NCI-H460 (cell line): ENCODE data around the gene MAGI1. TPM values are rescaled to one million over a fixed set of nuclear protein-coding genes. Genes with fewer than 3 reads are reported as not detected.

ENCODE experiments used
- DNase-seq: peaks from one replicate; pipeline ENCODE4 v3.0.0-alpha.2; 2016; ENCODE audit warnings: low read depth; ENCODE audit errors: extremely low read depth
- total RNA-seq: library from RNA; depleted of rRNA; stranded (reverse); fragments of >200 nt; shearing (Covaris generic); gene quantifications from 2 replicates; pipeline ENCODE4 v1.2.3, GENCODE V29; 2014

The MAGI1 gene
- total RNA-seq, 1 experiment from 2014 or later, result 1.7 TPM

DNA sequence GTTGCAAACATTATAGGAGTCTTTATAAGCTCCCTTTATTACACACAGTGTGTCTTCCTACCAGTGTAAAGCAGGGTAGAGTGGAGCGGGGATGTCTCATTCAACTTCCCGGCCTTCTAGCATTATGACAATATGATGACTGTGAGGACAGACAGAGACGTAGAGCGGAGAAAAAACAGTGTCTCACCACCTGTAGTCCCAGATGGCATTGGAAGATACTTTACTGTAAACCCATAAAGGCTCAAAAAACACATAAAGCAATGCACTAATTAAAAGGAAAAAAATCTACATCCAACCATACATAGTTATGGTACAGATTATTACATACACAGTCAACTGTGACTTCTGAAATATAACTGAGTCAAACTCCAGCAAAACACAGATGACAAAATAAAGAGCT lies 383.7 kb downstream of the MAGI1 start:
- DNase-seq, result no peak

DNA sequence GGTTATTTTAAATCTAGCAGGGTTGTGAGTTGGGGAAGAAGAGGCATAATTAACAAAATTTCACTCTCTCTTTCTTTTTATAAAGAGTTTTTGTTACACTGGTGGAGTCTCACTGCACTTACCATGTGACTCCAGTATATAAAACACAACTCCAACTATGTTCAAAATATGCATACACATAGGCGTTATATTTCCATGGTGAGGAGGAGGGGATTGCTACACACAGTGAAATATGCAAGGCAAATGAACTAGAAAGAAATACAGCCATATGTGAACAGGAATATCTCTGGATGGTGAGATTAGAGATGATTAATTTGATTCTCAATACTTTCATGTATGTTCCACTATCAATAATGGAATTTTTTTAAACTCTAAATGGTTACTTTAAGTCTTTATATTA lies 385.0 kb downstream of the MAGI1 start:
- DNase-seq, result no peak

DNA sequence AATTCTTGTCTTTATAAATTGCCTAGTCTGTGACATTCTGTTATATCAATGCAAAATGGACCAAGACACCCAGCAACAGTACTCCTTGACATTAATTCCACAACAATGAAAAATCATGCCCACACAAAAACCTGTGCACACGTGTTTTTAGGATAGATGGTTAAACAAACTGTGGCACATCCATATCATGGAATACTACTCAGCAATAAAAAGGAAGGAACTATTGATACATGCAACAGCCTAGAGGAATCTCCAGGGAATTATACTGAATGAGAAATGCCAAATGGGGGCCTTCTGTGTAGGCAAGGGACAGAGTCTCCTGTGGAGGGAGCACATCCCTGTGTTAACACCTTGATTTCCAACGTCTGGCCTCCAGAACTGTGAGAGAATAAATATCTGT lies 388.5 kb downstream of the MAGI1 start:
- no peak for DNase-seq

DNA sequence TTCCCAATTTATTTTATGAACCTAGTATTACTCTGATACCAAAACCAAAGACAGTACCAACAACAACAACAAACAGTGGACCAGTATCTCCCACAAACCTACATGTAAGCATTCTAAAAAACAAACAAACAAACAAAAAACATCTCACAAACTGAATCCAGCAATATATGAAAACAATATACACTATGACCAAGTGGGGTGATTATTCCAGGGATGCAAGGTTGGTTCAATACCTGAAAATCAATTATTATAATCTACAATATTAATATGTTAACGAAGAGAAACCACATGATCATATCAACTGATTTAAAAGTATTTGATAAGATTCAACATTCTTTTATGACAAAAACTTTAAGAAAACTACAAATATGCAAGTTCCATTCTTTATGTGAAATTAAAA lies 391.3 kb downstream of the MAGI1 start:
- no peak for DNase-seq

DNA sequence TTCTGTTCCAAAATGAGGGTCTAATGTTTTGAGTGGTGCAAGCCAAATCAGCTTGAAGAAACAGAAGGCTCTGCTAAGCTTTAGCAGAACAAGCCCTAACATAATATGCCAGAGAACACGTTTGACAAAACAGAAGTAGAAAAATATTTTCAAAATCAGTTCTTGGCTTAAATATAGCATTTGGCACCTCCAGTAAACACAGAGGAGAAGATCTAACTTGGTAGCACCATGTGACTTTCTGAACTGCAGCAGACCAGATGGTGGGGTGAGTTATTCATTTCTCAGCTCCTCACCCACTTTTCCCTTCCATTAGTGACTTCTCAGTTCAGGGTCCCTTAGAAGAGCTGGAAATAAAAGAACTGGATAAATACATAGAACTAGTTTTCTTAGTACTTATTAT lies 395.8 kb downstream of the MAGI1 start:
- DNase-seq, result no peak

DNA sequence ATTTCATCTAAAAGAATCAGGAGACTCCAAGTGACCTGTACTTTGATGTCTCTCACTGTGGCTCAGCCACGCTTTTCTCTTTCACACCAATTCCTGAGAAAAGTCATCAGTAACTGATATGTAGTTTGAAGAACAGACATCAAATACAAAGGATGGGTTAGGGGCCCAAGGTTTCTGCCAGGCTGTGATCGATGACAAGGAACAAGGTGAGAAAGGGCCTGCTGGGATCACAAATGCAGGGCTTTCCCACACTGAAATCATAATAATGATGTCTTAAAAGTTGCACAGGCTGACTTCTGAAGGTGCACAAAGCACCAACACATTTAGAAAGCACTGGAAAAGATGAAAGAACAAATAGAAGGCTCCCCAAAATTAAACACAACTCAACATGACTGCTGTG lies 396.9 kb downstream of the MAGI1 start:
- DNase-seq, result no peak

DNA sequence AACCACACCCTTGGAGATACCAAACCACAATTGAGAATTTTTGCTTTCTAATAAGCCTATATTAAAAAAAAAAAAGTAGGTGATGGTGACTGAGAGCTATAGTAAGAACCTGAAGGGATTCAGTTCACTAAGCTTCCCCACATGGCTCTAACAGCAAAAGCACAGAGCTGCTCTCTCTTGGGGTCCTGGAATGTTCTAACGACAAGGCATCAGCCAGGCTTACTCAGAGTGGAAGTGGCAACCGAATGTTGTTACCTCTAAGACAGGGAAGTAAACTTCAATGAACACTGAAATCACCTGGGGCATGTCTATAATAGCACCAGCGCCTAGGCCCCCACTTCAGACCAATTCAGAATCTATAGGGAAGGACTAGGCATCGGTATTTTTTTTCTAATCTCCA lies 397.7 kb downstream of the MAGI1 start:
- DNase-seq, result no peak

DNA sequence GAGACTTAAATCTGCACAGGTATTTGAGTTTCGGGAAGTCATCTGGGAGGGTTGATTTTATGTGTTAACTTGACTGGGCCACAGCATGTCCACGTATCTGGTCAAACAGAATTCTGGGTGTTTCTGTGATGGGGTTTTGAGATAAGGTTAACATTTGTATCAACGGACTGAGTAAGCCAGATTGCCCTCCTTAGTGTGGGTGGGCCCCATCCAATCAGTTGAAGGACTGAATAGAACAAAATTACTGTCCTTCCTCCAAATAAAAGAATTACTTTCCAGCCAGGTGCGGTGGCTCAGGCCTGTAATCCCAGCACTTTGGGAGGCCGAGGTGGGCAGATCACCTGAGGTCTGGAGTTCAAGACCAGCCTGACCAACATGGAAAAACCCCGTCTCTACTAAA lies 399.3 kb downstream of the MAGI1 start:
- no peak for DNase-seq

DNA sequence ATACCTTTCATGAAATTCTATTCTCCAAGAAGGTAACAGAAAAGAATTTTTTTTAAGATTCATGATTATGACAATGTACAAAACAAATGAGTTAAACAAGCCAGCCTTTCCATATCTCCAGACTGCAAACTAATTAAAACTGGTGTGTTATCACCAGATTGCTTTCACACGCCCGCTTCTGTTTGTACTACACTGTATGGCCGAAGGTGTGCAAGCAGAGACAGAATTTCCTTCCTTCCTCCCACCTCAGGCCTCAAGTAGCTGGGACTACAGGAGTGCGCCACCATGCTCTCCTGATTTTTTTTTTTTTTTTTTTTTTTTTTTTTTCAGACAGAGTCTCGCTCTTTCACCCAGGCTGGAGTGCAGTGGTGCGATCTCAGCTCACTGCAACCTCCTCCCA lies 400.4 kb downstream of the MAGI1 start:
- no peak for DNase-seq

DNA sequence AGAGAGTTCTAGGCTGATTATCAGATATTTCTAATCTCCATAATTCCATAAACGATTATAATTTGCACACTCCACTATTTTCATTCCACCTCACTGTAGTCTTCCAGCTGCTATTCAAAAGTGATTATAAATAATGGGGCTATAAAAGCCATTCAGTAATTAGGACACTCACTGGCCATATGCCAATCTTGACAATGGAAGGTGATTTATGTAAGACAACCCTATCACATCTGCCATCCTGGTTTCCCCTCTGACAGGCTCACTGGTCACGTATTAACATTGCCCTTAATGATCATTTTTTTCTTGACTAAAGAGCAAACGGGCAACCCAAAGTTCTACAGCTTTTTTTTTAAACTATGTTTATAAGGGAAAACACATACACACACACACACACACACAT lies 402.4 kb downstream of the MAGI1 start:
- no peak for DNase-seq

DNA sequence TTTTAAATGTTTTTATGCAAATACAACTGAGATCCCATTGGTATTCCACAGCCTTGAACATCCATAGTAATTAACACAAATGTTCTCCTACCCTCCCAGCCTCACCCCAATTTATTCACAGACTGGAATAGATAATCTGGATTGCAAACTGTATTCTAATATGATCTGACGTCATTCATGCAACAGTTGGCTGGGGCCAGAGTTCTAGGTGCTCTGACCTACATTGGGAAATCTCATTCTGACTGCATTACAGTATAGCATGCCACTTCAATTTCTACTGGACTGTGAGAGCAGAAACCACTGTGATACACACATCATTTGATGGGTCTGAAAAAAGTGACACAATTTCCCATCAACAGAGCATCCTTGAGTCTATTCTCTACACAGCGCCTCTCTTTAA lies 403.1 kb downstream of the MAGI1 start:
- no peak for DNase-seq

DNA sequence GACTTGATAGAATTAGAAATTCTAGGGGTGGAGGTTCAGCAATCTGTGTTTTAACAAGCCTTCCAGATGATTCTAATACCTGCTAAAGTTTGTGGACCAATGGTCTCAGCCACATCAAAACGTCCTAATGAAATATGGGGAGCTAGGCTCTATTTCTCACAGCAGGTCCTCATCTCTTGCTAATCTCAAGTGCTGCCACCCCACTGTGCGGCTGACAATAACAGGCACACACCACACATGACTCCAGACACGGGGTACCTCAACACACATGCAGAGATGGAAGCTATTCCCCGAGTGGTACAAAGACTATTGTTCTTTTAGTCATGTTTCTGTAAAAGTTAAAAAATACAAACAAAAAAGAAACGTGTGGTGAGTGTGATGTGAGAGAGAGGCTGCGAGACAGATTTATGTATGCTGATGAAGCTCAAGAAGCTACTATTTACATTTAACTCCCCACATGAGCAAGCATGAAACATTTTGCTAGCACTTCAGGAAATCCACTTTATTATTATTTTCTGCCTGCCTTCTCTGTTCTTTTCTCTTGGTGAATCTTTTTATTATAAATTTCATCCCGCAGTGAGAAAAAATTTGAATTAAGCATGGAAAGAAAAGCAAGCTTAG lies 405.6 kb downstream of the MAGI1 start:
- DNase-seq, result no peak

DNA sequence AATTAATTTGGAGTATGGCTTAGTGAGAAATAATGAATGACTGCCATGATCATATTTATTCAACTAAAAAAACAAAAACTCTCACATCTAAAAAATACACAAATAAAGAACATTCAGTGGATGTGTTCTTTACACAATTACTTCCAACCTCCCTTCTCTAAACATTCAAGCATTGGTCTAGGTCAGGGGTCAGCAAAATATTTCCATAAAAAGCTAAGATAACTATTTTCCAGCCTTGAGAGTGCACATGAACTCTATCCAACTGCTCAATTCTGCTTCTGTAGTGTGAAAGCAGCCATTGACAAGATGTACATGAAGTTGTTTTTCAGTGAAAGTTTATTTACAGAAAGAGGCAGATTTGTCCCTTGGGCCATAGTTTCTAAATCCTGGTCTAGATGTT lies 406.3 kb downstream of the MAGI1 start:
- no peak for DNase-seq

DNA sequence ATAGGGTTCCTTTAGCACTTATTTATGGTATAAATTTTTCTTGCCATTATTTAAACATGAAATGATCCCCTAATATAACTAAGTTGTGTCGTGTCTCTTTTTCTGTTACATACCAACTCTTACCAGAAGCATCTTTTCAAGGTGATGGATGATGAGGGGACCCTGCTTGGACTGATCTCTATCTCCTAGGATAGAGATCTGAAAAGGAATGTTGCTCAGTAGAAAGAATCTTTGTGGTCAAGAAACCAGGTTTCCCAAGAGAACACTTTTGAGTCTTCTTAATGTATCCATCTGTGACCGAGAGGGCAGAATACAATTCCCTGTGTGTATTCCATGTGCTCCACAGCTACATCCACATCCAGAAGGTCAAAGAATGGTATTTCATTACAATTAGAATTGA lies 409.7 kb downstream of the MAGI1 start:
- no peak for DNase-seq

DNA sequence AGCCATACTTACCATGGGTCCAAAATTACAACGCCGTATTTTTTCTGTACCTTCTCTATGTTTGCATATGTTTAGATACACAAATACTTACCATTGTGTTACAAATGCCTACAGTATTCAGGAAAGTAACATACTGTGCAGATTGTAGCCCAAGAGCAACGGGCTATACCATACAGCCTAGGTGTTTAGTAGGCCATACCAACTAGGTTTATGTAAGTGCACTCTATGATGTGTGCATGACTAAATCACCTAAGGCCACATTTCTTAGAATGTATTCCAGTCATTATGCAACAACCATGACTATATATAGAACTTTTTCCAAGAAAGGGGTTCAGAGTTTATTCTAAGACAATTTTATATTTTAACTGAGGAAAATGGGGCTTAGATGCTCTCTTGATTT lies 411.7 kb downstream of the MAGI1 start:
- DNase-seq, result no peak

DNA sequence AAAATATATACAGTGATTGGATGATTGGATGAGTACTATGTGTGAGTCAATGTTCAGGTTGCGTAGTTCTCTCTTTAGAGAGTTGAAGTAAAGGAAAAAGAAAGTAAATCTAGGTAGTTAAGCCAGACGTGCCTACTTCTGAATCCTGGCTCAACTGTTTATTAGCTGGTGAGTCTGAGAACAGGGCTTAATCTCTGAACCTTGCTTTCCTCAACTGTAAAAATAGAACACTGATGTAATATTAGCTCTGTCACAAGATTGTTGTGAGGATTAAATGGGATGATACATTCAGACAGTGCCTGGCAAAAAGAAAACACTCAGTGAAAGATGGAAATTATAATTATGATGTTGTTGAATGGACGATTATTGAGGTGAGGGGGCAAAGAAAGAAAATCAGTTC lies 413.4 kb downstream of the MAGI1 start:
- no peak for DNase-seq

DNA sequence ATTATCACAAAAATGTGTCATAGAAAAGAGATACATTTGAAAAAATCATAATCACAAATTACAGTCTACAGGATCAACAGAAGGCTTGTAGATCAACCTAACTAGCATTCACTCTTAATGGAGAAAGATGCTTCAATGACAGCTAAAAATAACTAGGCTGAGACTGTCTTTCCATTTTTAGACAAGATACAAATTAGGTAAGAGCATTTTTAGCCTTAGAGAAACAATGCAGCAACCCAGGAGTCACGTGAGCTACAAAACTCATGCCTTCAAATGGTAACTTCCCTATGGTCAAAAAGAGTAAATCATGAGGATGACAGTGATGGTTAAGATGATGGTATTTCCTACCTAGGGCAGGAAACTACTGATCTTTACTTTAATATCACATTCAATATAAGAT lies 415.4 kb downstream of the MAGI1 start:
- no peak for DNase-seq

DNA sequence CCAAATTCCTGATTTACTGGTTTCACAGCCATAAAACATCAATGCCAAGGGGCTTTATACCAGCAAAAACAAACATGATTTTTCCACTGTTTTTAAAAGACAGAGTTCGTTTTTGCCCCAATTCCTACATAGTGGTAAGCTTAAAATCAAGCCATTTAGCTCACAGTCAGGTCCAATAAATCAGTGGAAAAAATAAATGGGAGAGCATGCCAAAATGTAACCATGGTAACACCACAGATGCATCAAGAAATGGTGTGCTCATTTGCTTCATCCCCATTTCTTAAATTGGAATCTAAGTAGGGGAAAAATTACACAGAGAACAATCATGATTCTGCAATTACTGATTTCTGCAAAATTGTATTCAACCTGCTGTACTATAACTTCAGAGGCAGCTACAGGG lies 418.8 kb downstream of the MAGI1 start:
- DNase-seq, result no peak

DNA sequence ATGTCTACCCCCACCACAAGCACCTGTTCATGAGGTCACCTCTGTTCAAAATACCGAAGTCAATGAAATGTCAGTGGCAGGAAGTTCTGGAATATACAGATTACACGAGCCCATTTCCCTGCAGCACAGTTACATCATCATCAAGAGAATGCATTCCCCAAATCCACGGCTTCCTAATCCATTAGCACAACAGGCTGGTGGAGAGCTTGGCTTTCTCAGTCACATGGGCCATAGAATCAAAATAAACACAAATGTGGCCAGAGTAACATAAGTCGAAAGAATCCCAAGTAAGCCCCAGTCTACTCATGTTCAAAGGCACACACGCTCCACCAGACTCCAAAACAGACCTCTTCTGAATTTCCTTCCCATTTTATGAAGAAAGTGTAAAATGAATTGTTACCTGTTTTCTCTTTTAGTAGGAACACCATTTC lies 419.3 kb downstream of the MAGI1 start:
- DNase-seq, result no peak

DNA sequence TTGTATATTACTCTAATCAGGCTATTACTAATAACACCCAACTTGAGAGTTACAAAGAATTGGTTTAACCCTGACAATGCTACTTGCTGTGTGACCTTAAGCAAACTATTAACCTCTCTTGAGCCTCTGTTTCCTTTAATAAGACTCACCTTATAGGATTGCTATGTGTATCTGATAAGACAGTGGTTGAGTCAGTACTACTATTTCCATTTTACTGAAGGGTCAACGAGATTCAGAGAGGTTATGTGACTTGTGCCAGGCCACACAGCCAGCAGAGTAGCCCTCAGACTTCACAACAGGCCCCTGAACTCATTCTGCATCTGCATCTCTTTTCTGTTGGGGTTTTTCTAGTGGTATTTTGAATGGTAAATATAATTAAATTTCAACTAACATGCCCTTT lies 420.1 kb downstream of the MAGI1 start:
- DNase-seq, result no peak

DNA sequence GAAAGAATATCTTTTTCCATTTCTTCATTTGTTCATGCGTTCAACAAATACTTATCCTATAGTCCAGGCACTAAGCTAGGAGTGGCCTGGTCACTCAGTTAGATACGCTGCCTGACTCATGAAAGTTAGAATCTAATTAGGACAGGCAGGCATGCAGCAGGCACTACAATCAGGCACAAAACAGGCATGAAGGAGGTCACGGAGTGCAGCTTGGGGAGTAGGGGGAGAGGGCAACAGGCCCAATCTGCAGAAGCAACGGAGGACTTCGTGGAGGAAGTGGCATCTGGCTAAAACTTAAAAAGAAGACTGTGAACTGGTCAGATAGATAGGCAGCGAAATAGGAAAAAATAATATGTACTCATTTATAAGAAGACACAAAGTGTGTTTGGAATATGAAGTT lies 420.9 kb downstream of the MAGI1 start:
- DNase-seq, result no peak

DNA sequence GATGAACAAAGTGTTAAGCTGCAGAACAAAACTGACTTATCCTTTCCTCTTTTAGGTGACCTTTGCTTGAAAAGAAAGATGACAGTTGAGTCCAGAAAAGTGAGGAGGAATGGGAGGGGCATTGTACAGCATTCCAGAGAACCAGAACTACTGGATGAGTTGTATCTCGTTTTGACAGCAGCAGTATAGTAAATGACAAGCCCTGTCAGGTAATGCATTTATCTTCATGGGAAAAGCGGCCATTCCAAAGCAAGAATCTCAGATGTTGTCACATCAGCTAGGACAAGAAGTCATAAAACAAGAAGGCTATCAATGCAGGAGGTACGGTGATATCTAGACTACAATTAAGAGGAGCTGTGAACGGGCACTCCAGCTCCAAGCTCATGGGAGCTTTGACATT lies 421.5 kb downstream of the MAGI1 start:
- no peak for DNase-seq

DNA sequence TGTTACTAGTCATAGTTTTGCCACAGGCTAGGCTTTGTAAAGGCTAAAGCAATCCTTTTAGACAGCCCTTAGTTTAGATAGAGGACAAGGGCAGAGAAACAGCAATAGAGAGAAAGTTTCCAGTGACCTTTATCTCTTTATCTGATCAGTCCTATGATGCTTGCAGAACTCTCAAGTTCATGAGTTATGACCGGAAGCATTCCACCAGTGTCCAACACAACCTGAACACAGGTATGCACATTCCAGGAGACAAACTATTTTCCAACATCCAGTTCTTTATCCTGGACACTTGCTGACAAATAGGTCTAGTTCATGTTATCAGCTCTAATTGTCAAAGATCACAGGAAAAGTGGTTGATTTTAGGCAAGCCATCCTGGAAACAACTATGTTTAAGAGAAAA lies 422.2 kb downstream of the MAGI1 start:
- no peak for DNase-seq

DNA sequence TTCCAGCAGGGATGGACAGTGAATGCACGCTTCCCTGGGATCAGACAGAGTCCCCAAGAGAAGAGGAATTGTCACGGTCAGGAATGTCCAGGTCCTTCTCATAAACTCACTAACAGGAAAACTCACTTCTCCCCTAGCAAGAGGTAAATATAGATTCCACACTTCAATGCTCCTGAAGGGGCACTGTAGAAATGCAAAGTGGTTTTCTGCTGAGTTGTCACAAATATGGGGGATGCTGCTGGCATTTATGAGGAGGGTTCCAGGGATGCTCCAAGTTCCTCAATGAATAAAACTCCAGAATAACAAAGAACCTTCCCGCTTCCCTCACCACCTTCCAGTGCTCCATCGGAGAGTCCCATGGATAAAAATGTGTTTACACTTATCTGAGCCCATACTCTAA lies 423.4 kb downstream of the MAGI1 start:
- no peak for DNase-seq
